Stimulated activated naive CD8-positive, alpha-beta T cell treated with anti-CD3 and anti-CD28 coated beads, Interleukin-15, Interleukin-2, amounts not matched to agents 100 ng/mL and 50 ng/mL, for 24 hours (primary cell): Measurements from ENCODE around the gene LENG9.

Experiments used
- H3K27ac Mint-ChIP-seq: one replicate; pipeline ENCODE4 v1.8.0; 2021; ENCODE audit warnings: mild to moderate bottlenecking, mixed read lengths
- H3K27me3 Mint-ChIP-seq: one replicate; pipeline ENCODE4 v1.8.0; 2021; ENCODE audit warnings: mixed read lengths
- H3K36me3 Mint-ChIP-seq: one replicate; pipeline ENCODE4 v1.8.0; 2021; ENCODE audit warnings: low read depth, mixed read lengths
- H3K4me1 Mint-ChIP-seq: one replicate; pipeline ENCODE4 v1.8.0; 2021; ENCODE audit warnings: low read depth, mixed read lengths
- H3K4me3 Mint-ChIP-seq: one replicate; pipeline ENCODE4 v1.8.0; 2021; ENCODE audit warnings: mild to moderate bottlenecking, mixed read lengths
- H3K9me3 Mint-ChIP-seq: one replicate; pipeline ENCODE4 v1.8.0; 2021; ENCODE audit warnings: mixed read lengths

LENG9 gene

DNA sequence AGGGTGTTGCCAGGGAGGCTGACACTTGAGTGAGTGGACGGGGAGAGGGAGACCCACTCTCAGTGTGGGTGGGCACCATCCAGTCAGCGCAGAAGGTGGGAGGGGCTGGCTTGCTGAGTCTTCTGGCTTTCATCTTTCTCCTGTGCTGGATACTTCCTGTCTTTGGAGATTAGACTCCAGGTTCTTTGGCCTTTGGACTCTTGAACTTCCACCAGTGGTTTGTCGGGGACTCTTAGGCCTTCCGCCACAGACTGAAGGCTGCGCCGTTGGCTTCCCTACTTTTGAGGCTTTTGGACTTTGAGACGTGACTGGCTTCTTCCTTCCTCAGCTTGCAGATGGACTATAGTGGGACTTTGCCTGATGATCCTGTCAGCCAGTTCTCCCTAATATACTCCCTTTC is 18.8 kb downstream of the LENG9 start:
- Mint-ChIP-seq H3K4me3 (no peak overlapping the region), H3K27ac (no peak overlapping the region), H3K36me3 (peaks cover 28% of the 10 kb centered on the region)

DNA sequence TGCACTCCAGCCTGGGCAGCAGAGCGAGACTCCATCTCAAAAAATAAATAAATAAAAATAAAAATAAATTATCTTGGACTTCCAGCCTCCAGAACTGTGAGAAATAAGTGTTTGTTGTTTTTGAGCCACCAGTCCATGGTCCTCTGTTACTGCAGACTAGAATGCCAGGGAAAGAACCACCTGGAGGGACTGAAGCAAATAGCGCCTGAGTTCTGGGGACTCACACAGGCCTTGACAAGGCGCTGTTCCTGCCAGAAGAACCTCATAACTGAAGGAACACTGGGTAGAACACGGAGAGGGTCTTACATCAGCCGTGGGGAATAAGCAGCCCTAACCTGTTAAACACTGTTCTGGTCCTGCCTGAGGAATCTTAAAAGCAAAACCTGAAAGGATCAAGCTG is 22.9 kb downstream of the LENG9 start:
- Mint-ChIP-seq H3K27me3 (no peaks in the 10 kb centered on the region), H3K27ac (no peak overlapping the region), H3K4me3 (no peak overlapping the region), H3K9me3 (no peaks in the 10 kb centered on the region), H3K36me3 (peaks cover 14% of the 10 kb centered on the region), H3K4me1 (peaks cover 9% of the 10 kb centered on the region)

More for the DNA sequence above, 18.8 kb downstream of the LENG9 start:
- Mint-ChIP-seq H3K27me3 (no peaks in the 10 kb centered on the region), H3K4me1 (peaks cover 19% of the 10 kb centered on the region), H3K9me3 (no peaks in the 10 kb centered on the region)

DNA sequence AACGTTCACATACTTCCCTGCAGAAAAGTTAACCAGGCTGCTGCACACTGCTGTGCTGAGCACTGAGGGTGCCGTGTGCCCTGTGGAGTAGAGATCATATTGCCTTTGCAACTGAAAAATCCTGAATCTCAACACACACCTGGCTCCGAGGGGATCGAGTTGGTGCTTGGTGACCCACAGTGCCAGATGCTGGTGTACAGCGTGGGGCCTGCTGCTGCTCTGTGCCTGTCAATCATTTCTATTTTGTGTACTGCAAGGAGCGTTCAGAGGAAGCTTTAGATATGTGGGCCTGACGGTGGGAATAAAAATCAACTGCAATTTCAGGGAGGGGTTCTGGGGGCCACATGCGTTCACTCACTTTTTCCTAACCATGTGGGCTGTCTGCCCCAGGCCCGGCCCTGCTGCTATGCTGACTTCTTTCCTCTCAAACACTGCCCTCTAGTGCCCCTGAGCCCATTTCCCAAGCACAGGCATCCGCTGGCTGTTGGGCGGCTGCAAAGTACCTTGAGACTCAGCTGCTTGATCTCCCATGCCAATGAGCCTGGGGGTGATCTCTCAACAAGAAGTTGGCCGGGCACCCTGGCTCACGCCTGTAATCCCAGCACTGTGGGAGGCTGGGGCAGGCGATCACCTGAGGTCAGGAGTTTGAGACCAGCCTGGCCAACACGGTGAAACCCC is 24.3 kb downstream of the LENG9 start:
- no peak overlapping the region for H3K4me3 Mint-ChIP-seq
- no peaks in the 10 kb centered on the region for H3K27me3 Mint-ChIP-seq
- H3K36me3 Mint-ChIP-seq, result peaks cover 13% of the 10 kb centered on the region
- H3K4me1 Mint-ChIP-seq, result peaks cover 18% of the 10 kb centered on the region
- H3K27ac Mint-ChIP-seq, result no peak overlapping the region
- no peaks in the 10 kb centered on the region for H3K9me3 Mint-ChIP-seq

DNA sequence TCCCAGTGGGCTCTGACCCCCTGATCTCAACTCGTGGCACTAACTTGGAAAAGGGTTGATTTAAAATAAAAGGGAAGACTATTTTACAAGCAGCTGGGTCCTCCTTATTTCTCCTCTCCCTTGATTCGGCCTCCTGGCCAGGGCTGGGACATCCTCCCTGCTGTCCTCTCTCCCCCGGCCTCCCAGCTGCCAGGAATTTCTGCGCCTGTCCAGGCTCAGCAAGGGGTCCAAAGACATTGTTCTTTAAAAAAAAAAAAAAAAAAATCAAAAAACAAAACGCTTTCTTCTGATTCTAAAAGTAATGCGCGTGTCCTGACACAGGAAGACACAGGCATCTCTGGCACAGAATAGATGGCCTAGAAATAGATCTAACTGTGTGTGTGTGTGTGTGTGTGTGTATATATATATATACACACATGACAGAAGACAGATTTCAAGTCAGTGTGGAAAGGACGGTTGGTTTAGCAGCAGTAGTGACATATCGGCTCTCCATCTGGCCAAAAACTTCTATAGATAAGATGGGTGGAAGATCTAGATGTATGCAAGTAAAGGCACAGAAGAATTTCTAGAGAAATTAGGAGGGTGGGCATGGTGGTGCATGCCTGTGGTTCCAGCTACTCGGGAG is 26.8 kb downstream of the LENG9 start:
- Mint-ChIP-seq H3K4me3 (no peak overlapping the region), H3K9me3 (no peaks in the 10 kb centered on the region), H3K27me3 (no peaks in the 10 kb centered on the region), H3K4me1 (peaks cover 19% of the 10 kb centered on the region), H3K27ac (no peak overlapping the region), H3K36me3 (peaks cover 4% of the 10 kb centered on the region)

DNA sequence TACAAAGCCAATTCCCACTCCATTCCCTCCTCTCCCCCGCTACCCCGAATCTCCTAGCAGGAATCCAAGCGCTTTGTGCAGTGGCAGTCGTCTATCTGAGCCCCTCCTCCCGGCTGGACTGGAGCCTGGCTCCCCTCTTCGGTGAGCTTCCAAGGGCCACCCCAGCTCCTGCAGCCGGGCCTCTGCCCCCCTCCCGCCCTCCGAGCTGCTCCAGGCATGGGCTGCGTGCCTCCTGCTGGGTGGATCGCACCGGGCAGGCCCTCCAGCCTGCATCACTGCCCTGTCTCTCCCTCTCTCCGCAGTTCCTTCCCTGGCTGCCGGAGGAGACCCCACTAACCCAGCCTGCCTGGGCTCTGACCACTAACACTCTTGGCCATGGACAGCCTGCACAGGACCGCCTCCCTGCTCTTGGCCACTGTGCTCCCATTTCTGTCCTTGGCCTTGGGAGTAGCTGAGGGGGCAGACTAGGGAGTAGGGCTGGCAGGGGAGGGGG is 27.5 kb downstream of the LENG9 start:
- no peaks in the 10 kb centered on the region for H3K27me3 Mint-ChIP-seq
- no peak overlapping the region for H3K4me3 Mint-ChIP-seq
- no peak overlapping the region for H3K27ac Mint-ChIP-seq
- H3K9me3 Mint-ChIP-seq, result no peaks in the 10 kb centered on the region
- H3K36me3 Mint-ChIP-seq, result peaks cover 4% of the 10 kb centered on the region
- peaks cover 23% of the 10 kb centered on the region for H3K4me1 Mint-ChIP-seq

DNA sequence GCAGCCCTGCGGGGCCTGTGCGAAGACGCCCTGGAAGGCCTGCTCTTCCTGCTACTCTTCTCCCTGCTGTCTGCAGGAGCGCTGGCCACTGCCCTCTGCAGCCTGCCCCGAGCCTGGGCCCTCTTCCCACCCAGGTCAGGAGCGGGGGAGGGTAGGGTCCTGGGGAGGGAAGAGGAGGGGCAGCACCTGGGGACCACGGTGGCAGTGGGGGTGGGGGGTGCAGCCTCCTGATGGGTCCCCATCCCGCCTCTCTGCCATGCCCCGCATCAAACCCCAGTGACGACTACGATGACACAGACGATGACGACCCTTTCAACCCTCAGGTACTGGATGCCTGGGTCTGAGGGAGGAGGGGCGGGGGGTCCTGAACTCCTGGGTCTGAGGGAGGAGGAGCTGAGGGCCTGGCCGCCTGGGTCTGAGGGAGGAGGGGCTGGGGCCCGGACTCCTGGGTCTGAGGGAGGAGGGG is 28.0 kb downstream of the LENG9 start:
- Mint-ChIP-seq H3K36me3 (peaks cover 4% of the 10 kb centered on the region), H3K9me3 (no peaks in the 10 kb centered on the region), H3K4me1 (peaks cover 24% of the 10 kb centered on the region), H3K27me3 (no peaks in the 10 kb centered on the region), H3K27ac (no peak overlapping the region), H3K4me3 (no peak overlapping the region)

DNA sequence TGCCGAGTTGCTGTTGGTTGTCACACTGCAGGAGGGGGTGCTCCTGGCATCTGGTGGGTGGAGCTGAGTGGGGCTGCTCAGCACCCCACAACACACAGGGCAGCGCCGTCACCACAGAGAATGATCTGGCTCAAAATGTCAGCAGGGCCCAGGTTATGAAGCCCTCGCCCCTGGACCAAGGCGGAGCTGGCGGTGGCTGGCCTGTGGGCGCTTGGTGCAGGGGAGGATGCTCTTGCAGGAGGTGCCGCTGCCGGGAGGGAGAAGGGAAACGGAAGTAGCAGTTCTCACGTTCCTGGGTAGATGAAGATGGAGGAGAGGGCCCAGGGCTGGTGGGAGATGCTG is 28.7 kb downstream of the LENG9 start:
- Mint-ChIP-seq H3K27me3 (no peaks in the 10 kb centered on the region), H3K4me1 (peaks cover 24% of the 10 kb centered on the region), H3K27ac (no peak overlapping the region), H3K4me3 (no peak overlapping the region), H3K9me3 (no peaks in the 10 kb centered on the region), H3K36me3 (peaks cover 4% of the 10 kb centered on the region)

DNA sequence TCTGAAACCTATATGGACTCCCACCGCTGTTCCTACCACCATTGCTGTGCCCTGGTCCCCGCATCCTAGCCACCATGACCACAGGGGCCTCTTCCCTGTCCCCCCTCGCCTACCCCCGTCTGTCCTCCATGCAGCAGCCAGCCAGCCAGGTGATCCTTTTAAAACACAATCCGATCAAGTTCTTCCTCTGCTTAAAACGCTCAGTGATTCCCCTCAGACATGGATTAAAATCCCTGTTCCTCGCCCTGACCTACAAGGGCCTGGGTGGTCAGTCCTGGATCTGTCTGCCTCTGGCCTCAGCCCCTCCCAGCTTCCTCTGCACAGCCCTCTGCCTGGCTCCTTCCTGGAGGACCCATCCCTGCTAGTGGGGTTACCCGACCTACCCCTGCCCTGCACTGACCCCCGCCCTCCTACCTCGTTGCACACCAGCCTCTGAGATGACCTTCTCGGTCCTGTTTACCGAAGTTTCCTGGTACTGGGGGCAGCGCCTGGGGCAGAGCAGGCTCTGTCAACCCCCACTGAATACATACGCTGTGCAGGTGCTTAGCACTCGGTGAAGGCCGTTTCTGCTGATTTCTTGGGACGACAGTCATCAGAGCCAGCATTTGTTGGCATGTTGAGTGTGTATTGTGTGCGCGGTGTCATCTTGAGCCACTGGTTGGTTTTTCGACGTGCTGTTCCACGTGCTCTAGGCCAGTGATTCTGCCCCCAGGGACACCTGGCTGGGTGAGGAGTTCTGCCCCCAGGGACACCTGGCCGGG is 29.3 kb downstream of the LENG9 start:
- Mint-ChIP-seq H3K27me3 (peaks cover 2% of the 10 kb centered on the region), H3K4me1 (peaks cover 21% of the 10 kb centered on the region), H3K9me3 (no peaks in the 10 kb centered on the region), H3K4me3 (no peak overlapping the region), H3K27ac (no peak overlapping the region), H3K36me3 (peaks cover 4% of the 10 kb centered on the region)

DNA sequence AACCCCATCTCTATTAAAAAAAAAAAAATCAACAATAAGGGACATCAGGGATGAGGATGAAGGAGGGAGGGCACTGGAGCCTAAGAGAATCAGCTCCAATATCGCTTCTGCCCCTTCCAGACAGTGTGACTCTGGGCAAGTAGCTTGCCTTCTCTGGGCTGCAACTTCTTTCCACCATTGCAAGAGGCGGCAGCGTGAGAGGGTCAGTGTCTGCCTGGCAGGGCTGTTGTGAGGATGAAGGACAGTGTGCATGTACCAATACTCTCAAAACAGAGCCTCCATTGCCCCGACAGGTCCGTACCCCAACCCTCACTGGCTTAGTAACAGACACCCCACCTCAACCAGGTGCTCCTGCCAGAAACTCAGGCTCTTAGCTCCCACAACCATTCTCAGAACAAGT is 29.9 kb downstream of the LENG9 start:
- Mint-ChIP-seq H3K4me3 (no peak overlapping the region), H3K36me3 (peaks cover 4% of the 10 kb centered on the region), H3K27me3 (peaks cover 6% of the 10 kb centered on the region), H3K27ac (no peak overlapping the region), H3K4me1 (peaks cover 16% of the 10 kb centered on the region), H3K9me3 (no peaks in the 10 kb centered on the region)

DNA sequence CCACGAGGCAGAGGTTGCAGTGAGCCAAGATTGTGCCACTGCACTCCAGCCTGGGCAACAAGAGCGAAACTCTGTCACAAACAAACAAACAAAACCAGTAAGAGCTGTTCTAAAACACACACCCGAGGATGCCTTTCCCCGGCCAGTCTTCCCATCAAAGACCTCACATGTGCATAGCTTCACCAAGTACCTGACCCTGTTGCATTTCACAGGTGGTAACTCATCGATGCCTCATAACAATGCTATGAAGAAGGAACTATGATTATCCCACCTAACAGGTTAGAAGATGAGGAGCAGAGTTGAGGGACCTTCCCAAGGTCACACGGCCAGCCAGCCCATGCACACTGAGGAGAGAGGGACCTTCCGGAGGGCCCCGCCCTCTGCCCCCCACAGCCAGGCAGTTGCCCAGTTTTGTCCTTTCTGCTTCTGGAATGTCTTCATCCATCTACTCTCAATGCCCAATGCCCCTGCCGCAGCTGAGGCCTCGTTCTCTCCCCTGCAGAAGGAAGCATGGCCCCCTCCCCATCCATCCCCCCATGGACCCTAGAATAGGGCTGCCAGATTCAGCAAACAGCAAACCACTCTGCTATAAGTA is 31.3 kb downstream of the LENG9 start:
- H3K4me3 Mint-ChIP-seq, result no peak overlapping the region
- no peaks in the 10 kb centered on the region for H3K9me3 Mint-ChIP-seq
- H3K27me3 Mint-ChIP-seq, result peaks cover 9% of the 10 kb centered on the region
- no peak overlapping the region for H3K27ac Mint-ChIP-seq
- peaks cover 16% of the 10 kb centered on the region for H3K4me1 Mint-ChIP-seq
- peaks cover 4% of the 10 kb centered on the region for H3K36me3 Mint-ChIP-seq

DNA sequence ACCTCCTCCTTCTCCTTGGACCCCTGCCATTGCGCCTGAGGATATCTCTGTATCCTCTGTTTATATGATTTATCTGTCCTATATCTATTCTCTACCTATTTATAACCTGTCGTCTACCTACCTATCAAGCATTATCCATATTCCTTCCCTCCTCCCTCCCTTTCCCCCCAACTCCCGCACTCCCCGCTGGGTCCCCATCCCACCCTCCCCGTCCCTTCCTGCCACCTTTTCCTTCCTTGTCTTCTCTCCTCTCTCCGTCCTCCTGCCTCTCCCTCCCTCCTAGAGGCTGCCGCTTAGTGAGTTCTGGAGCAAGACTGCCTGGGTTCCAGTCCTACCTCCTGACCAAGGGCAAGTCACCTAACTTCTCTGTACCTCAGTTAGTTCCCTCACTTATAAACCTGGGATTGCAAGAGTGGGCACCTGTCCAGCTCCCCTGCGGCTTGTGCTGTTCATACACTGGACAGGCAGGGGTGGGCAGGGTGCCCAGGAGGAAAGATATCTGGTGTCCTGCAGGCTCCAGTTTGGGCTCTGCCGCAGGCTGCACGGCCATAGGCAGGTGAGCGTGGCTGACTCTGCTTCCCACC is 32.2 kb downstream of the LENG9 start:
- no peak overlapping the region for H3K4me3 Mint-ChIP-seq
- H3K9me3 Mint-ChIP-seq, result no peaks in the 10 kb centered on the region
- H3K27ac Mint-ChIP-seq, result no peak overlapping the region
- peaks cover 16% of the 10 kb centered on the region for H3K4me1 Mint-ChIP-seq
- H3K27me3 Mint-ChIP-seq, result peaks cover 13% of the 10 kb centered on the region
- H3K36me3 Mint-ChIP-seq, result no peaks in the 10 kb centered on the region

DNA sequence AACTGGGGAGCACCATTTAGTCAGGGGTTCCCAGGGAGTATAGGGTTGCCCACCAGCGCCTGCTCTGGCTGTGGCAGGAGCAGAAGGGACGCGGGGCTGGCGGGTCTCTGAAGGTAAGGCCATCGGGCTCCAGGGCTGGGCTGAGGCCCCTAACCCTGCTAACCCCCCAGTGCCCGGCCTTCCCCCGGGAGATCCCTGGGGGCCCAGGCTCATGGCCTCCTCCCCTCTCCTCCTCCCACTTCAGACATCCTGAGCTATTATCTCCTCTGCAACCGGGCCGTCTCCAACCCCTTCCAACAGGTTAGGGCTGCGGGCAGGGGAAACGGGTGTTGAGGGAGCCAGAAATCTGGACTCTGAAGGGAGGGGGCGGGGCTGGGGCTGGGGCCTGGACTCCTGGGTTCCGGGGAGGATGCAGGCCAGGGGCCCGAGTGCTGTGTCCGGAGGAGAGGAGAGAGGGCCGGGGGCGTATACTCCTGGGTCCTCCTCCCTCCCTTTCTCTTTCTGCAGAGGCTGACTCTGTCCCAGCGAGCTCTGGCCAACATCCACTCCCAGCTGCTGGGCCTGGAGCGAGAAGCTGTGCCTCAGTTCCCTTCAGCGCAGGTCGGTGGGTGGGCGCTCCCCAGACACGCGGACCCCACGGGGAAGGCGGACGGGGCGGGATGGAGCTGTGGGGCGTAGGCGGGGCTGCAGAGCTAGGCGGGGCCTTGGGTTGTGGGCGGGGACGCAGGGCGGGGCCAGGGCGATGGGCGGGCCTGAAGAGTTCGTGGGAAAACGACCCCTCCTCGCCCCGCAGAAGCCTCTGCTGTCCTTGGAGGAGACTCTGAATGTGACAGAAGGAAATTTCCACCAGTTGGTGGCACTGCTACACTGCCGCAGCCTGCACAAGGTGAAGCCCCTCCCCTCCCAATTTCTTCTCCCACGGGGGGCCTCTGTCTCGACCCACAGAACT is 33.0 kb downstream of the LENG9 start:
- H3K9me3 Mint-ChIP-seq, result no peaks in the 10 kb centered on the region
- H3K4me3 Mint-ChIP-seq, result no peak overlapping the region
- no peak overlapping the region for H3K27ac Mint-ChIP-seq
- peaks cover 17% of the 10 kb centered on the region for H3K27me3 Mint-ChIP-seq
- no peaks in the 10 kb centered on the region for H3K36me3 Mint-ChIP-seq
- peaks cover 16% of the 10 kb centered on the region for H3K4me1 Mint-ChIP-seq

DNA sequence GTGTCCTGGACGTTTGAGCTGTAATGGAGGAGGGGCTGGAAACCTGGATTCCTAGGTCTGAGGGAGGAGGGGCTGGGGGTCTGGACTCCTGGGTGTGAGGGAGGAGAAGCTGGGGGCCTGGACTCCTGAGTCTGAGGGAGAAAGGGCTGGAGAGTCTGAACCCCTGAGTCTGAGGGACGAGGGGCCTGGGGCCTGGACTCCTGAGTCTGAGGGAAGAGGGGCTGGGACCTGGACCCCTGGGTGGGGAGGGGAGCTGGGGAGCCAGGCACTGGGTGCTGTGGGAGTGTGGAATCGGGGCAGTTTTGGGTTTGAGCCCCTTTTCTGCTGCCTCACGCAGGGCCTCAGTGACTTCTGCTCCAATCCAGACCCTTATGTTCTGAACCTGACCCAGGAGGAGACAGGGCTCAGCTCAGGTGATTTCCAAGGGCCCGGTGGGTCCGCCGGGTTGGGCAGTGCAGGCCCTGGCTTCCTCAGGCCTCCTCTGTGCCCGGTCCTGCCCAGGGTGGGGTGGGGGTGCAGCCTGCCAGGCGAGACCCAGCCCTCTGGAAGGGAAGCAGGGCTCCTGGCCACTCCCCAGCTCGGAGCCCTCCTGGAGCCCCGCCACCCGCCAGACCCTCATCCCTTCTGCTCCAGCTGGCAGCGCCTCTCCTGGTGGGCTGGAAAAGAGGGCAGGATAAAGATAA is 33.9 kb downstream of the LENG9 start:
- Mint-ChIP-seq H3K9me3 (no peaks in the 10 kb centered on the region), H3K27me3 (peaks cover 24% of the 10 kb centered on the region), H3K4me1 (peaks cover 10% of the 10 kb centered on the region), H3K27ac (no peak overlapping the region), H3K4me3 (no peak overlapping the region), H3K36me3 (no peaks in the 10 kb centered on the region)
